Kasumi-1 (cell line): ENCODE results near the gene COLEC12.
"Not testable (repeated sequence)": the region's sequence is repeated elsewhere in the genome, so short reads cannot be mapped to it uniquely, and the experiment has no call there.

Experiments used
- DNase-seq, 2 experiments: peaks; one replicate each; lab custom pipeline; 2025; lab: John Stamatoyannopoulos, UW

The COLEC12 gene

DNA sequence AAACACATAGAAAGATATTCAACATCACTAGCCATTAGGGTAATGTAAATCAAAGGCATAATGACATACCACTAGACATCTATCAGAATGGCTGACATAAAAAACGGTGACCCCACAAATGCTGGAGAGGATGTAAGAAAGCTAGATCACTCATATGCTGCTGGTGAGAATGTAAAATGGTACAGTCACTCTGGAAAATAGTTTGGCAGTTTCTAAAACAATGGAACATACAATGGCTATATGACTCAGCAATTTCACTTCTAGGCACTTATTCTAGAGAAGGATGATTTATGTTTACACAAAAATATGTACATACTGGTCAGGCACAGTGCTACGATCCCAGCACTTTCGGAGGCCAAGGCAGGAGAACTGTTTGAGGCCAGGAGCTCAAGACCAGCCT, 87.3 kb downstream of the COLEC12 start:
- no peak for DNase-seq

DNA sequence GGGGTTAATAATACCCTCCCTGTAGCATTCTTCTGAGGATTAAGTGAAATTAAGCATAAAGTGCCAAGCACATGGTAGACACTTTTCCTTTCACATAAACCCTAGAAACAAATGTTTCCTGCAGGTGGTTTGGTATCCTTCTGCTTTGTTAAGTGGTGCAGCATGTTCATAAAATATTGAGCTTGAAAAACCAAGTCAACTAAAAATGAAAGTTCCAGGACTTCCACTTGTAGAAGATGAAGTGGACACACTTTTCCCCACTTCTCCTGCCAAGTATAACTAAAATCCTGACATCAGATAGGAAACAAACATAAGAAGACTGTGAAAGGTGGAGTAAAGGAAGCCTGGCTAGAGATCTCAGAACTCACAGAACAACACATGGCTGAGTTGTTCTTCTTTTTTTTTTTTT, 90.5 kb downstream of the COLEC12 start:
- no peak for DNase-seq

DNA sequence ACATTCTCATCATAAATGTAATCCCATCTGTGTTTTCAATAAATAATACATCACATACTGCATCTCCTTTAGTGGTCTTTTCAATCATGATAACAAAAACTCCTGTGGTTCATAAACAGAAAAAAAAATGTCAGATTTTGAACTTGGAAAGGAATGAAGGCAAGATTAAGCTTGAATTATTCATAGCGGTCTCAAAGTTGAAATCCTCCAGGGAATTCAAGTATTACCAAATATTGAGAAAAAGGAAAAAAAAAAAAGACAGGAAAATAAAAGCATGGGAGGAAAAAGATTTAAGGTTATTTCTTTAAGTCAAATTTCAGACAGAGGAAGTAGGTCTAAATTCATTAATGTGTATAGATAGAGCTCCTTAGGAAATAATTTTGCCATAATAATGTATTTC, 92.1 kb downstream of the COLEC12 start:
- no peak for DNase-seq

DNA sequence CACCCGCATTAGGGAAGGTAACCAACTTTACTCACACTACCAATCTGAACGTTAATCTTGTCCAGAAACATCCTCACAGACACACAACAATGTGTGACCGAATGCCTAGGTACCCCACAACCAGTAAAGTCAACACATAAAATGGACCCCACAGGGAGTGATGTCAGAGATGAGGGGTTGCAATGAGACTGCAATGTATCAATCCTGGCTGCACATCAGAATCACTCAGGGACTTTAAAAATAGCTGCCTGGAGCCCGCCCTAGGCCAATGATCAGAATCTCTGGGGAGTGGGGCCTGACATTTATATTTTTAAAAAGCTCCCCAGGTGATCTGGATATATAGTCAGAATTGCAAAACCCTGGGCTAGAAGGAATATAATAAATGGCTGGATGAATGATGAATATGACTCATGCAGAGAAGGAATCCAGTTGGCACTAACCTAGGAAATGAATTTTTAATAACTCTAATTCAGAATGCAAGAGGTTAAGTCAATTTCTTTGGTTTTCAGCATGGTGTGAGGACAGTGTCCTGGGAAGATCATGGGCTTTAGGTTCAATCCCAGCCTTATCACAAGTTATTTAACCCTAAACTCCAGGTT, 92.8 kb downstream of the COLEC12 start:
- DNase-seq = no peak

DNA sequence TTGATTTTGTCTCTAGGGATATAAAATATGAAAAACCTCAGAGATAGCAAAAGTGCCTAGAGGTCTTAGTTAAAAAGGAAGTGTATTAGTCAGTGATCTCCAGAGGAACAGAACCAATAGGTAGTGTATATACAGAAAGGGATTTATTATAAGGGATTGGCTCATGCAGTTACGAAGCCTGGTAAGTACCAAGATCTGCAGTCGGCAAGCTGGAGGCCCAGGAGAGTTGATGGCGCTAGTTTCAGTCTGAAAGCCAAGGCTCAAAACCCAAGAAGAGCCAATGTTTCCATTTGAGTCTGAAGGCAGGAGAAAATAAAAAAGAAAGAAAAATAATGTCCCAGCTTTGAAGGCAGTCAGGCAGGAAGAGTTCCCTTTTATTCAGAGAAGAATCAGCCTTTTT, 93.3 kb downstream of the COLEC12 start:
- no peak for DNase-seq

DNA sequence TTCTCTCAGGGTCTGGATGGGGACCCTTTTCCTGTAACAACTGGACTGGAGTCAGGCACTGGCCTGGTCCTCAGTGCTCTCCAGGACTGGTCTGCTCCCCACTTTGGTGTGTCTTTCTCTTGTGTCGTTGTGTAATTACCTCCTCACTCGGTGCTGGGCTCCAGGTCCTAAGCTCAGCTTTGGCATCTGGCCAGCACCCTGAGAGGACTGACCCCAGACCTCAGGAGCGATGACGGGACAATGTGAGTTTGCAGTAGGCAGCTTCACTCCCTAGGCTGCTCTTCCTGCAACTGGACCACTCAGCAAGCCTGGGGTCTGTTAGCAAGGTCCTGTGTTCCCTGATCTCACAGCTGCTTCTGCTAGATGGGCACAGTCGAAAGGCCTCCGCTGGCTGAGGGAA, 93.8 kb downstream of the COLEC12 start:
- no peak for DNase-seq

DNA sequence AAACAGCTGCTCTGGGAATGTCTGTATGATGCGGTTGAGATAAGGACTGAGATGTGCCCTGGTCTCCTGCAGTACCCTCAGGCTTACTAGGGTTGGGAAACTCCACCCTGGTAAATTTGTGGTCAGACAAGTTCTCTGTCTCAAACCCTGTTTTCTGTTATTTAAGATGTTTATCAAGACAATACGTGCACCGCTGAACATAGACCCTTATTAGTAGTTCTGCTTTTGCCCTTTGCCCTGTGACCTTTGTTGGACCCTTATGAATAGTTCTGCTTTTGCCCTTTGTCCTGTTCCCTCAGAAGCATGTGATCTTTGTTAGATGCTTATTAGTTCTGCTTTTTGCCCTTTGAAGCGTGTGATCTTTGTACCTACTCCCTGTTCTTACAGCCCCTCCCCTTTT, 95.5 kb downstream of the COLEC12 start:
- DNase-seq = not testable (repeated sequence)

DNA sequence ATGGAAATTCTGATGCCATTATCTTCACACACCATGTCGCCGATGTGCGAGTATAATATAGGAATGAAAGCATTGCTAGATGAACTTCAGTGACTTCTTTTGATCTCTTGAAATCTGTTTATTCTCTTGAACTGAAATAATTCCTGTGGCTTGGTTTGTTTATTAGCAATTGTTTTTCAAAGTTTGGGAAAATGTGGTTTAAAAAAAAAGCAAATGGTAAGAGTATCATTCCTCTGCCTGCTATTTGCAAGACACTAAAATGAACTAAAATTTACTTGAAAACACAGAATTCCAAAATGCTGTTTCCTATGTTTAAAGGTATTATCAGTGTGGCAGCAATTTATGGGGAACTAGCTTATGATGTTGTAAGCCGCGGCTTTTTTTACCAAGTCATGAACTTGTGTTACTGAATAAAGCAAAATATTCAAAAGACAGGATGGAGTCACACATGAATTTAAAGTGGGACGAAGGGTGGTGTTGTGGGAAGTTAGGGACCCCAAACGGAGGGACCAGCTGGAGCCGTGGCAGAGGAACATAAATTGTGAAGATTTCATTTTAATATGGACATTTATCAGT, 96.4 kb downstream of the COLEC12 start:
- no peak for DNase-seq

DNA sequence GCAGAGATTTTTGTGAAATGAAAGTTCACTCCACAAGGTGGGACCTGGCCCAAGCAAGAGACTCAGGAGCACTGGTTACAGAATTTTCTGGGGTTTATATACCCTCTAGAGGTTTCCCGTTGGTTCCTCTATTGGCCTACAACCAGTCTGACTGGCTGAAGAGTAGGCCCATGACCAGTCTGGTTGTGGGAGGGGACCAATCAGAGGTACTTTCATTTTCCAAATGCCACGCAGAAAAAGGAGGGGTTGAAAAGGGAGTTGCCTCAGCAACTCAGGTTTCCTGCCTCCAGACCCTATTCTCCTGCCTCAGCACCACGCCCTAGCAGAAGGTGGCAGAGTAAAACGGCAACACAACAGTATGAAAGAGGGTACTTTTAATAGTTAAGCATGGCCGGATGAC, 98.4 kb downstream of the COLEC12 start:
- no peak for DNase-seq

DNA sequence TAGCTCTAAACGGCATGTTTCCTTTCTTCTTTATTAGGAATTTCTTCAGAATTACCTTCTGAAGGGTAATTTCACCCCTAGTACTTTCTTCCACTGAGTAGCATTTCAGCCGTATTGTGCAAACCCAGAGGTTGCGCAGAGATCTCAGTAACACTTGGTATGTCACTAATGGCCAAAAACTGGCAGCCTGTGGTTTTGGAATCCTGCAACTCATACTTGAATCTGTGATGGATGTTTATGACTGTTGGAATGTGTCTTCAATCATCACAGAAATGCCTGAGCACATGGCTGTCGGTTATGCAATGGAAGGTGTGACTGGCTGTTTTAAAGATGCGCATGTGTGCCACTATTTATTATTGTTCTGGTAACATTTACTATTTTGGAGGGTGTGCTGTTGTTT, 100.0 kb downstream of the COLEC12 start:
- no peak for DNase-seq

DNA sequence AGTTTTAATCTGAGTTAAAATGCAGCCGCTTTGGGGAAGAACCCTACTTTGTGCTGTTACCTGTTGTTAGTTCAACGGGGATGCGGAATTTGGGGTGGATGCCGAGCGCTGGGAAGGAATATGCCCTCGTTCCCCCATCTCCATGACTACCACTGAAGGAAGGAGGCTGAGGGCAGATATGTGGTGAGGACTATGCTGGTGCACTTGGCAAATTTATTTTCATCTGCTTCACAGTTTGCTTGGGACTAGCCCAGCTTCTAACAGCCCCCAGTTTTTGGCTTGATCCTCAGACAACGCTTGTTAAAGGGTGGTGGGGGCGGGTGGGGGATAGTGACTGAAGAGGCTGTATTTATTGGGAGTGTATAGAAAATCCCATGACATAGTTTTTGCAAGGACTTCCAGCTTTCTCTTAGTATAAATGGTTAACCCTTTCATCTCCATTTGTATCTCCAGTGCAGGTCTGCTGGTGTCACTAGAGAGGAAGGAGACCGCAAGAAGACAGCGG, 100.8 kb downstream of the COLEC12 start:
- no peak for DNase-seq

DNA sequence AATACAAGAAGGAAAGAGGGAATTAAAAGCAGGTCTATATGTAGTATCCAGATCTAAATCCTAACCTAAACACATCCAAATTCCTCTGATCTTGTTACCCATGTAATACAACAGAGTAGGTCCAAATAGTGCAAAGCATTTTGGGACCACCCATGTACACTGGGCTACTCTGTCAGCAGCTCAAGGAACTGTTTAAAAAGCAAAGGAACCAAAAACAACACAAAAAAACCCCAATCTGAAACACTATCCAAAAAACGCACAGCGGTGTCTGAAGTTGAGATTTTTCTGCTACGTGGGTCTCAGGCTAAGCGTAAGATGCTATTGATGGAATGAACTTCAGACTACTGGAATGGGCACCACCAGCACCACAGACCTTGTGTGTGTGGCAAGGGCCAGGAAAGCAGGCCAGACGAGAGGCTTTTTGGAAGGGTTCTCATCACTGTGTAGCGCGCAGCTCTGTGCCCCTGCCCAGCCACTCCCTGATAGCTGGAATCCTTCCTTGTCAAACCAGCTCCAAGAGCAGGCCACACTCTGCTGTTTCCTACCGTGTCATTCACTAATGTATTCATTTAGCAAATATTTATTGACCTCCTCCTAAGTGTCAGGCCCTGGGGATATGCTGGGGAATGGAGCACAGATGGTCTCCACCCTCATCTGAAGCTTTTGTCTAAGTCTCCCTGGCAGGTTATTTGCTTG, 101.4 kb downstream of the COLEC12 start:
- no peak for DNase-seq

DNA sequence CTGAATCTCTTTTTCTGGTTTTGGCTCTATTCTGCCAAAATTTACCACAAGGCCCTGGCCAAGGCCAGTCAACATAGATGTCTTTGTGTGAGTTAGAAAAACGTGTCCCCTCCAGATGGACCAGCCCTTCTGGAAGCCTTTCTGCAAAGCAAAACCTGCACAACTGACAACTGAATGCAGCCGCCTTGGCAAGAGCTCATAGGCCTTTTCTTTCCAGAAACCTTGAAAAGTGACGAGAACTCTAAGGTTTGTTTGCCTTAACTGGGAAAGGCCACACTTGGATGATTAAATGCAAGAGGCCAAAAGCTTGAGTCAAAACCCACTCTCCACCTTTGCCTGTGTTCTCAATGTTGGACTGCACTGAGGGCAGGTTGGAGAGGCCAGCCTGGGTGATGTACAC, 103.9 kb downstream of the COLEC12 start:
- DNase-seq = no peak

DNA sequence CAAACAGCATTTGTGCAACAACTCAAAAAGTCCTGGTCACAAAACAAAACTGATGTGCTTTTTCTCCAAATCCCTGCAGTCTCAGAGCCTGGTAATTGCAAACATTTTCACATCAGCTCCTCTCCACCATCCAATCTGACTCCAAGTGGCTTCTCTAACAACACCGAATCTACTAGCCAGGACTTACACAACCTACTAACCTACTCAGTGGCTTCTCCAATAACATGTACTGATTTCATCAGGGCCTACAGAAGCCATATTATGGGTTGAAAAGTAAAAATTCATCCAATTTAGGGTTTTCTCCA, 104.3 kb downstream of the COLEC12 start:
- DNase-seq = no peak

DNA sequence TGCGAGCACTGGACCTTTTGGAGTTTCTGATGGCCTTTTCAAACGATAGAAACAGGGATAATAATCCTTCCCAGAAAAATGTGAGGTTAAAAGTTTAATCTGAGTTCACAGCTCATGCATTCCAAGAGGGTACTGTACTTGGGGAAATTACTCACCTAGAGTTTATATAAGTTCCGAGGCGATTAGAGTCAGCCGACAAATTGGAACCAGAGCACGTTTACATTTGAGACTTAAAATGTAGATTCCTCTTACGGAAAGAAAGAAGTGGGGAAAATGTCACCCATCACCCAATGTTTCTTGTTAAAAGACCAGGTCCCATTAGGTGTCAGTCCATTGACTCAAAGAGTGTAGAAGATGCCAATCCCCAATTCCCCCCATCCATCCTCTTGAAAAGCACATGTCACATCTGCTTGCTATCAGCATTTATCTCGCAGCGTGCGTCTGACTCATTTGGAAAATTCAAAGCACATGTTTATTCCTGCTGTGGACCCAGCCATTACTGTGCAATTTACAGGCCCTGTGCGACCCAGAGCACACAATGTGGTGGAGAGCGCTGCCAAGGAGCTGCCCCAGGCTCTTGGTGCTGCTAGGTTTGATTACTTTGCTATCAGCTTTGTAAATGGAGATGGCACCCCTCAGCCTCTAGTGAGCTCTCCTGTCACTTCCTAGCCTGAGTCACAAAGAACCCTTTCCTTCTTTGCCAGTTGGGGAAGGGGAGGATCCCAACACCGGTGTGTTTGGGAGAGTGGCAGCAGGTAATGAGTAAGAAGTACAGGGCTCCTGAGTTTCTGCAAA, 104.8 kb downstream of the COLEC12 start:
- DNase-seq = no peak

DNA sequence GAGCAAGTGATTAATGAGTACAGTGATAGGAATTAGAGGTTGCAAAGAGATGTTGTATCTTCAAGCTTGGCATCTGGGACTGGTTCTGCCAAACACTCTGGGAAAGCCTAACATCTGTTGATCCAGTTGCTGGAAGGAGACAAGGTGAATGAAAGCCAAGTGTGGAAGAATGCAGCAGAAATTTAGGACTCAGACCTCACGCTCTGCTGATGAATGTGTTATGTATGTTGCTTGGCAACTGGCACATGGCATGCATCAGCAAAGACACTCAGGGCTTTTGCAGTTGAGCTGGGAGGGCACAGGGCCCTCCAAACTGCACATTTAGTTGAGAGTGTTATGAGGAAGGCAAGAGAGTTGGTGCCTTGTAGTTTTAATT, 105.5 kb downstream of the COLEC12 start:
- DNase-seq = no peak

DNA sequence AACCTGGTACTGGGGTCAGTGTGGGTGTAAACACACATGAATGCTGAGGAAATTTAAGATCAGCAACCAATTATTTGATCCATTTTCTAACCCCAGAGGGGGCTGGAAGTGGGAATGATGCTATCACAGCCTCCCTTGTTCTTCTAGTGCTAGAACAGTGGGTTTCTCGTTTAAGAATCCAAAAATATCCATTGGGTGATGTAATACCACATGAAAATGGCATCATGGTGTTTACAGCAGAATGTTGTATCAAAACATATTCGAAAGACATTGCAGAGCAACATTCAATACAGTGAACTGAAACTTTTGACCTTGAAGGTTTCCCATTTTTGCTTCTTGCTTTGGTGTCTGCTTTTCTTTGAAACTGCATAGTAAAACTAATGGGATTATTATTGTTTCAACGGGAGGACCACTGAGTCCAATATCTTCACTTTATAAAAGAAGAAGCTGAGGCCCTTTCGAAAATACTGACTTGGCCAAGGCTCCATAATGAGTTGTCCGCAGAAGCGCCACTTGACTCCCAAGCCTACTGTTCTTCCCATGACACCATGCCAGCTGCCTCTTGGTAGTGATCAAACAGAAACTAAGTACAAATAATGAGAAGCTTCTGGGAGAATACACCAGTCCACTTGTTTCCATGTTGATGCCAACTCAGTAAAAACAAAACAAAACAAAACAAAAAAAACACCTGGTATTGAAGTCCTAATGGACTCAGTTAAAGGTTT, 106.1 kb downstream of the COLEC12 start:
- no peak for DNase-seq

DNA sequence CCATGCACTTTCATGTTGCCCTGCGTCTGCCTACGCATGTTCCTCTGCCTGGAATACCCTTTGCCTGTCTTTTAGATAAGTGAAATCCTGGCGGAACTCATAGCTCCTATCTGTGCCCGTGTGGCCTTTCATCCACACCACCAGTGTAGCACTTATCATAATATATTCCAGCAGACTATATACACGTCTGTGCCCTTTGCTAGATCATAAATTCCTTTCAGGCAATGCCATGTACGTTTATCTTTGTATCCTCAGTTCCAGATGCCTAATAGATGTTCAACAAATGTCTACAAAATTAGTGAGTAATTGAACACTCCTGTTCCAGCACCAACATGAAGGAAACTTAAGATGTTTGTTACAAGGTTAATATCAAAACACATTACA, 106.9 kb downstream of the COLEC12 start:
- no peak for DNase-seq

DNA sequence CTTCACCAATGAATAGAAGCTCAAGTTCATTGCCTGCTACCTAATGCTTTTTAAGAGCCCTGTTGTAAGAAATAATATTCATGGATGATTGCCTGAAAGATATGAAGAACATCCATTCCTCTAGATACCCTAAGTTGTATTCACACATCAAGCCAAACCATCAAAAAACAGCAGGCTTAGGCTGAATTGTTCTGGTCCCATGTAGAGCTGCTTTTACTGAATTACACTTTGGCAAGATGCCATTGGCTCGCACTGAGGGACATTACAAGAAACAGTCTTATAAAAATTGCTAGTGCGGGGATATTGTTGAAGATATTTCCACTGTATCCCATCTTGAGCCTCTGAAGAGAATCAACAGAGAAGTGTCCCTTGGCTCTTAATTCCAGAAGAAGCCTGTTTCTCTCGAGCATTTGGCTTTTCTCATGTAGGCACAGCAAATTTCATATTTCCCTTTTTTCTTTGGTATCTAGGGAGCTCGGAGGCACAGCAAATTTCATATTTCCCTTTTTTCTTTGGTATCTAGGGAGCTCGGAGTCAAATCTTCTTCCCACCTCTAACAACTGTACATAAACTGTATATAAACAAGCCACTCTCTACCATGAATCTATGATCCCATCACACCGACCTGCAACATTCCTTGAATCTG, 107.5 kb downstream of the COLEC12 start:
- no peak for DNase-seq

DNA sequence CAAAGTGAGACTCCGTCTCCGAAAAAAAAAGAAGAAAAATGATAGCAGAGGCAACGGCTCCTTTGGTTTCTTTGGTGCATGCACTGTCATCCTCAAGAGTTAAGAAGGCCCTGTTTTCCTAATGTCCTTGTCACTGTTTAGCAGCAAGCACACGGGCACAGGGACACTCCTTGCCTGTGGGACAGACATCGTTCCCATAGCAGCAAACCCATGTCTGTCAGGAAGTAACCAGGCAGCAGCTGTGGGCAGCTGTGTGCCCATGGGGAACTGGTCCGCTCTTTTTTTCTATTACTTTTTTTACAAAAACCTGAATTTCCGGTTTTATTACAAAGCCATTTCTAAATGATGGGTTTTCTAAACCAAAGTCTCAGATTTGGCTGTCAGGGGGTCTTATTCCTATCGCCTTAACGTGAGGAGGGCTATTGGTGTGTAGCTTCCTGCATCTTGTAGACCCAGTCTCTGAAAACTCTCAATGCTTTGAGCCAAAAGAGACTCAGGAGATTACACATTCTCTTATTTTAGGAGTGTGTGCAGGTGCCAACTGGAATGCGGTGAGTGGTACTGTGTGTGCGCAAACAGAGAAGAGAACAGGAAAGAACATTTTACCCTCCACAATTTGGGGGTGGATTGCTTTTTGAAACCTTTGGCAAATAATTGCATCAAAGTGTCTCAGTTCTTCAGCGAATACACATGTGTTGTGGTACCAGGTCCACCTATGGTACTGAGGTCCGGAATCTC, 109.6 kb downstream of the COLEC12 start:
- no peak for DNase-seq
